Calu3 (cell line): ENCODE data around the gene TMEM167B. TPM values are rescaled to one million over a fixed set of nuclear protein-coding genes. Genes with fewer than 3 reads are reported as not detected.

Source experiments
- BruUV-seq: library from RNA; stranded (reverse); fragments of 400-500 nt; replicated peaks from 2 replicates; lab custom pipeline; 2021; lab: Mats Ljungman, UMichigan
- CTCF ChIA-PET: fragments of 300-600 bp; sonication (Branson Sonifier 250); formaldehyde crosslinking; loops from one replicate; lab custom pipeline; 2022; ENCODE audit warnings: antibody characterized with exemption; lab: Charles Lee
- DNase-seq: peaks from one replicate; pipeline ENCODE4 v3.0.0; 2022
- H3K27ac Mint-ChIP-seq: one replicate; pipeline ENCODE4 v1.8.0; 2022; ENCODE audit warnings: mixed read lengths; ENCODE audit not compliant: unreplicated experiment
- H3K27me3 Mint-ChIP-seq: one replicate; pipeline ENCODE4 v1.8.0; 2022; ENCODE audit warnings: mixed read lengths; ENCODE audit not compliant: unreplicated experiment
- H3K36me3 Mint-ChIP-seq: one replicate; pipeline ENCODE4 v1.8.0; 2022; ENCODE audit warnings: mild to moderate bottlenecking, moderate library complexity, mixed read lengths; ENCODE audit not compliant: insufficient read depth, unreplicated experiment
- H3K4me1 Mint-ChIP-seq: one replicate; pipeline ENCODE4 v1.8.0; 2022; ENCODE audit warnings: mild to moderate bottlenecking, low read depth, mixed read lengths; ENCODE audit not compliant: unreplicated experiment
- H3K4me3 Mint-ChIP-seq: one replicate; pipeline ENCODE4 v1.8.0; 2022; ENCODE audit warnings: mild to moderate bottlenecking, low read depth, moderate library complexity, mixed read lengths; ENCODE audit not compliant: unreplicated experiment
- H3K9me3 Mint-ChIP-seq: one replicate; pipeline ENCODE4 v1.8.0; 2022; ENCODE audit warnings: low read depth, mixed read lengths; ENCODE audit not compliant: unreplicated experiment
- intact Hi-C: fragments of 100-400 bp; cut with micrococcal nuclease; formaldehyde crosslinking; loops from one replicate; pipeline ENCODE4 v1.10.0; 2022; ENCODE audit not compliant: unreplicated experiment
- total RNA-seq: library from RNA; stranded (reverse); gene quantifications from 2 replicates; pipeline ENCODE4 v1.2.3, GENCODE V29; 2022
- TF ChIP-seq, protein P1 (sequence below): fragments of 200-600 bp; IDR thresholded peaks from one replicate; pipeline ENCODE4 v1.8.0; 2022; ENCODE audit warnings: antibody characterized with exemption; ENCODE audit not compliant: unreplicated experiment

The TMEM167B gene
- total RNA-seq, 1 experiment from 2014 or later, result 13.6 TPM

DNA sequence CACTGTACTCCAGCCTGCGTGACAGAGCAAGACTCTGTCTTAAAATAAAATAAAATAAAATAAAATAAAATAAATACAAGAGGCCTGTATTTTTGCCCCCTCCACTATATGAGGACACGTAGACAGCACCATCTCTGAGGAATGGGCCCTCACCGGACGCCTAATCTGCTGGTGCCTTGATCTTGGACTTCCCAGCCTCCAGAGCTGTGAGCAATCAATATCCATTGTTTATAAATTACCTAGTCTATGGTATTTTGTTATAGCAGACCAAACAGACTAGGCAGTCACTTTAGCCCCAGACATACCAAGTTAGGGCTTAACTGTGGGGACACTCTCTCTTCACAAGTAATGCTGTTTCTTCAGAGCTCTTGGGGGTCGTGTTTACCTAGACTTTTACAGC is 29.8 kb downstream of the TMEM167B start:
- TF ChIP-seq, protein P1, sequence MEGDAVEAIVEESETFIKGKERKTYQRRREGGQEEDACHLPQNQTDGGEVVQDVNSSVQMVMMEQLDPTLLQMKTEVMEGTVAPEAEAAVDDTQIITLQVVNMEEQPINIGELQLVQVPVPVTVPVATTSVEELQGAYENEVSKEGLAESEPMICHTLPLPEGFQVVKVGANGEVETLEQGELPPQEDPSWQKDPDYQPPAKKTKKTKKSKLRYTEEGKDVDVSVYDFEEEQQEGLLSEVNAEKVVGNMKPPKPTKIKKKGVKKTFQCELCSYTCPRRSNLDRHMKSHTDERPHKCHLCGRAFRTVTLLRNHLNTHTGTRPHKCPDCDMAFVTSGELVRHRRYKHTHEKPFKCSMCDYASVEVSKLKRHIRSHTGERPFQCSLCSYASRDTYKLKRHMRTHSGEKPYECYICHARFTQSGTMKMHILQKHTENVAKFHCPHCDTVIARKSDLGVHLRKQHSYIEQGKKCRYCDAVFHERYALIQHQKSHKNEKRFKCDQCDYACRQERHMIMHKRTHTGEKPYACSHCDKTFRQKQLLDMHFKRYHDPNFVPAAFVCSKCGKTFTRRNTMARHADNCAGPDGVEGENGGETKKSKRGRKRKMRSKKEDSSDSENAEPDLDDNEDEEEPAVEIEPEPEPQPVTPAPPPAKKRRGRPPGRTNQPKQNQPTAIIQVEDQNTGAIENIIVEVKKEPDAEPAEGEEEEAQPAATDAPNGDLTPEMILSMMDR, result no peak
- Mint-ChIP-seq H3K4me1 (no peaks in the 10 kb centered on the region), H3K9me3 (no peaks in the 10 kb centered on the region), H3K36me3 (no peaks in the 10 kb centered on the region), H3K4me3 (no peak overlapping the region), H3K27ac (no peak overlapping the region), H3K27me3 (peaks cover under 1% of the 10 kb centered on the region)
- CTCF ChIA-PET, result no interaction called here
- BruUV-seq, result no TSS peak
- intact Hi-C loops, result no loop called here
- DNase-seq, result no peak

DNA sequence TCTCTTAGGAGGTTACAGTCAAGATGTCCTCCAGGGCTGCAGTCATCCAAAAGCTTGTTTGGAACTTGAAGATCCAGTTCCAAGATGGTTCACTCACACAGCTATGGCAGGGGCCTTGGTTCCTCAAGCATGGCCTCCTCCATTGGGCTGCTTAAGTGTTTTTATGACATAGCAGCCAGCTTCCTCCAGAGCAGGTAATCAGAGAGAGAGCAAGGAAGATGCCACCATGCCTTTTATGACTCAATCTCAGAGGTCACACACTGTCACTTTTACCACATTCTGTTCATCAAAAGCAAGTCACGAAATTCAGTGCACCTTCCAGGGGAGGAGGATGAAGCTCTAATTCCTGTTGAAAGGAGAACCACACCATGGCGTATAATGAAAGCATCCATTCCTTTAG is 40.5 kb downstream of the TMEM167B start:
- Mint-ChIP-seq H3K4me1 (peaks cover 11% of the 10 kb centered on the region), H3K27ac (no peak overlapping the region), H3K9me3 (no peaks in the 10 kb centered on the region), H3K4me3 (no peak overlapping the region), H3K27me3 (no peaks in the 10 kb centered on the region), H3K36me3 (no peaks in the 10 kb centered on the region)
- DNase-seq, result no peak
- TF ChIP-seq, protein P1, result no peak
- intact Hi-C loops, result no loop called here
- CTCF ChIA-PET, result no interaction called here
- no TSS peak for BruUV-seq

DNA sequence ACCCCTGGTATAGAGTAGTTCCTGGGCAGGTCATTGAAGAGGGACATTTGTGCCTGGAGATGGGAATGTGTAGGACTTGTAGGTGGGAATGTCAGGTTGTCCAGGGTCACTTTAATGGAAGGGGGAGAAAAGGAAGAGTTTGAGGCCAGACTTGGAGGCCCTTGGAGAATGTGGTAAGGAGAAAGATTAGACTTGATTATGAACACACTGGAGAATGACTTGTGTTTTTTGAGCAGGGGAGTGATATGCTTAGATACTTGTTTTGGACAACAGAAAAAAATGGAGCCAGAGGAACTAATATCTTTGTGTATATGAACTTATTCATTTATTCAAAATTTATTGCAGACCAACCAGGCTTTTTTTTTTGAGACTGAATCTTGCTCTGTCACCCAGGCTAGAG is 41.2 kb downstream of the TMEM167B start:
- Mint-ChIP-seq H3K4me3 (no peak overlapping the region), H3K27ac (no peak overlapping the region), H3K36me3 (no peaks in the 10 kb centered on the region), H3K4me1 (peaks cover 11% of the 10 kb centered on the region), H3K27me3 (no peaks in the 10 kb centered on the region), H3K9me3 (no peaks in the 10 kb centered on the region)
- DNase-seq, result no peak
- intact Hi-C loops, result no loop called here
- no TSS peak for BruUV-seq
- CTCF ChIA-PET, result no interaction called here
- TF ChIP-seq, protein P1, result no peak

DNA sequence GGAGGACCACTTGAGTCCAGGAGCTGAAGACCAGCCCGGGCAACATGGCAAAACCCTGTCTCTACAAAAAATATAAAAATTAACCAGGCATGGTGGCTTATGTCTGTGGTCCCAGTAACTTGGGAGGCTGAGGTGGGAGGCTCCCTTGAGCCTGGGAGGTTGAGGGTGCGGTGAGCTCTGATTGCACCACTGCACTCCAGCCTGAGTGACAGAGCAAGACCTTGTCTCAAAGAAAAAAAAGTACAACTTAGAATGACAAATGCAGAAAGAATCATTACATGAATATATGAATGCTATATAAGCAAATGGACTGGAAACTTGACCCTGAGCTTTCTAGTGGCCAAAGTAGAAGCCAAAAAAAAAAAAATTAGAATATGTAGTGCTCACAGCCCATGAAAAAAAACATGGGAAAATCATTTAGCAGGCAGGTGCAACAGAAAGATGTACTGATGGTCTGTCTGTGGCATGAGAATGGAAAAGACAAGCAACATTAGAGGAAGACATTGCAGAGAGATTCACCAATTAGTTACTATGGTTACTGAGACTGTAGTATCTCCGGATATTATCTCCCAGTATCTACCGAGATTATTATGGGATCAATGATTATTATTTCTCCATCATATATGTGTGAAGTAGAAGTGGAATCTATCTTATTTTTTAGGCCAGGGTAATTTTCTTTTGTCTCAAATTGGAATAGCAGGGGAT is 42.6 kb downstream of the TMEM167B start:
- Mint-ChIP-seq H3K27ac (no peak overlapping the region), H3K4me3 (no peak overlapping the region)

More for the DNA sequence above, 42.6 kb downstream of the TMEM167B start:
- CTCF ChIA-PET, result no interaction called here
- Mint-ChIP-seq H3K27me3 (no peaks in the 10 kb centered on the region), H3K9me3 (no peaks in the 10 kb centered on the region), H3K4me1 (peaks cover 11% of the 10 kb centered on the region), H3K36me3 (no peaks in the 10 kb centered on the region)
- no peak for DNase-seq
- intact Hi-C loops, result no loop called here
- no TSS peak for BruUV-seq
- TF ChIP-seq, protein P1, result no peak
